IMR-90 (cell line): ENCODE results near the gene AZIN2. TPM values are rescaled to one million over a fixed set of nuclear protein-coding genes. Genes with fewer than 3 reads are reported as not detected.

ENCODE experiments used
- ATAC-seq: fragments of 200-7000 bp; cut with Tn5 transposase; 2 replicates; pipeline ENCODE4 v1.9.1; 2020; ENCODE audit warnings: low read depth, mild to moderate bottlenecking, moderate library complexity
- BruUV-seq: library from RNA; stranded (reverse); fragments of 400-500 nt; replicated peaks from 2 replicates; lab custom pipeline; 2021; lab: Mats Ljungman, UMichigan
- CTCF ChIA-PET: fragments of 300-600 bp; formaldehyde crosslinking; extraction: SDS; loops from one replicate; lab custom pipeline; 2021; ENCODE audit warnings: antibody characterized with exemption; lab: Yijun Ruan, JAX
- POLR2A ChIA-PET: fragments of 300-600 bp; sonication (Branson Sonifier 250); formaldehyde crosslinking; loops from one replicate; lab custom pipeline; 2022; ENCODE audit warnings: antibody characterized with exemption; ENCODE audit not compliant: unreplicated experiment; lab: Charles Lee
- DNase-seq: peaks from one replicate; pipeline ENCODE4 v3.0.0; 2013
- H2AFZ ChIP-seq: replicated peaks from 2 replicates; pipeline ENCODE3; 2013; ENCODE audit warnings: low read length, mild to moderate bottlenecking; ENCODE audit not compliant: poor library complexity
- H2AK5ac ChIP-seq: 2 replicates; pipeline ENCODE4 v1.6.1; 2013; ENCODE audit warnings: low read depth, low read length, inconsistent platforms
- H2AK9ac ChIP-seq: replicated peaks from 2 replicates; pipeline ENCODE3; 2013; ENCODE audit warnings: mild to moderate bottlenecking, low read depth, low read length, moderate library complexity; ENCODE audit not compliant: poor library complexity
- H2BK120ac ChIP-seq: 2 replicates; pipeline ENCODE4 v1.6.1; 2013; ENCODE audit warnings: low read depth, low read length, inconsistent platforms
- H2BK15ac ChIP-seq: 3 replicates; pipeline ENCODE4 v1.6.1; 2013; ENCODE audit warnings: low read depth, low read length, inconsistent platforms
- H2BK20ac ChIP-seq: 2 replicates; pipeline ENCODE4 v1.6.1; 2013; ENCODE audit warnings: low read depth, mild to moderate bottlenecking, inconsistent platforms, low read length, moderate library complexity
- H2BK5ac ChIP-seq: 2 replicates; pipeline ENCODE4 v1.6.1; 2013; ENCODE audit warnings: mild to moderate bottlenecking, low read depth, low read length, inconsistent platforms; ENCODE audit not compliant: poor library complexity, severe bottlenecking
- H3K14ac ChIP-seq: replicated peaks from 2 replicates; pipeline ENCODE4 v1.6.1; 2013; ENCODE audit warnings: low read depth, low read length, inconsistent platforms
- H3K18ac ChIP-seq: 2 replicates; pipeline ENCODE4 v1.6.1; 2013; ENCODE audit warnings: low read depth, low read length, control low read depth
- H3K23ac ChIP-seq: 2 replicates; pipeline ENCODE4 v1.6.1; 2013; ENCODE audit warnings: low read depth, low read length, inconsistent platforms
- H3K27ac ChIP-seq: 2 replicates; pipeline ENCODE4 v1.5.1; 2013; ENCODE audit warnings: mild to moderate bottlenecking, control low read depth, low read length; ENCODE audit not compliant: insufficient read depth
- H3K27me3 ChIP-seq: 2 replicates; pipeline ENCODE4 v1.6.1; 2013; ENCODE audit warnings: low read length; ENCODE audit not compliant: control insufficient read depth, insufficient read depth
- H3K36me3 ChIP-seq: 2 replicates; pipeline ENCODE4 v1.6.1; 2013; ENCODE audit warnings: low read length, mixed read lengths; ENCODE audit not compliant: control insufficient read depth, insufficient read depth
- H3K4ac ChIP-seq: 2 replicates; pipeline ENCODE4 v1.6.1; 2013; ENCODE audit warnings: low read depth, low read length, inconsistent platforms
- H3K4me1 ChIP-seq: 2 replicates; pipeline ENCODE4 v1.6.1; 2013; ENCODE audit warnings: low read length, mixed read lengths; ENCODE audit not compliant: control insufficient read depth, insufficient read depth
- H3K4me2 ChIP-seq: 2 replicates; pipeline ENCODE4 v1.6.1; 2013; ENCODE audit warnings: low read depth, mild to moderate bottlenecking, control low read depth, low read length, moderate library complexity
- H3K4me3 ChIP-seq: 2 replicates; pipeline ENCODE4 v1.5.1; 2013; ENCODE audit warnings: low read depth, mild to moderate bottlenecking, control low read depth, low read length, moderate library complexity; ENCODE audit not compliant: insufficient read depth
- H3K56ac ChIP-seq: 2 replicates; pipeline ENCODE4 v1.6.1; 2013; ENCODE audit warnings: low read length, inconsistent platforms; ENCODE audit not compliant: insufficient read depth; ENCODE audit errors: extremely low read depth
- H3K79me1 ChIP-seq, 2 experiments: 2 replicates each; pipeline ENCODE4 v1.6.1; 2013; ENCODE audit warnings: low read length in 2 of 2, inconsistent platforms in 1 of 2, low read depth in 1 of 2
- H3K9ac ChIP-seq: 2 replicates; pipeline ENCODE4 v1.6.1; 2013; ENCODE audit warnings: low read depth, low read length, control low read depth
- H3K9me1 ChIP-seq: 2 replicates; pipeline ENCODE4 v1.6.1; 2013; ENCODE audit warnings: low read length, inconsistent platforms; ENCODE audit not compliant: insufficient read depth
- H3K9me3 ChIP-seq: 2 replicates; pipeline ENCODE4 v1.6.1; 2013; ENCODE audit warnings: low read length; ENCODE audit not compliant: control insufficient read depth, insufficient read depth
- H4K20me1 ChIP-seq: 2 replicates; pipeline ENCODE4 v1.6.1; 2013; ENCODE audit warnings: low read length, inconsistent platforms; ENCODE audit not compliant: insufficient read depth
- H4K5ac ChIP-seq: 2 replicates; pipeline ENCODE4 v1.6.1; 2013; ENCODE audit warnings: mild to moderate bottlenecking, low read depth, low read length, control low read depth
- H4K8ac ChIP-seq, 2 experiments: 2 replicates each; pipeline ENCODE4 v1.6.1; 2013; ENCODE audit warnings: low read depth in 2 of 2, low read length in 2 of 2, control low read depth in 1 of 2, inconsistent platforms in 1 of 2
- H4K91ac ChIP-seq: 2 replicates; pipeline ENCODE4 v1.6.1; 2013; ENCODE audit warnings: low read depth, low read length, inconsistent platforms; ENCODE audit not compliant: insufficient read depth
- BHLHE40 ChIP-seq: fragments of 150-350 bp; IDR thresholded peaks from 2 replicates; pipeline ENCODE4 v1.6.1; 2016; ENCODE audit warnings: mild to moderate bottlenecking, low read depth, low read length
- RCOR1 ChIP-seq: IDR thresholded peaks from 2 replicates; pipeline ENCODE4 v1.6.1; 2012; ENCODE audit warnings: mild to moderate bottlenecking, low read length, improper control_type of control experiment; ENCODE audit not compliant: insufficient replicate concordance
- RFX5 ChIP-seq: IDR thresholded peaks from 2 replicates; pipeline ENCODE4 v1.8.0; 2012; ENCODE audit warnings: low read depth, mild to moderate bottlenecking, low read length, moderate library complexity
- SMC3 ChIP-seq: fragments of 150-350 bp; IDR thresholded peaks from 2 replicates; pipeline ENCODE4 v1.6.1; 2016; ENCODE audit warnings: low read depth, mild to moderate bottlenecking, antibody characterized with exemption, low read length, moderate library complexity
- USF2 ChIP-seq: fragments of 150-350 bp; IDR thresholded peaks from 2 replicates; pipeline ENCODE4 v1.6.1; 2017; ENCODE audit warnings: mild to moderate bottlenecking, antibody characterized with exemption, low read length, low read depth
- WGBS, 2 experiments: methylation state at CpG; one replicate each; pipeline versions ENCODE4 v1.1.5 to v1.1.7; 2013; ENCODE audit warnings: missing lambda C conversion rate in 2 of 2; ENCODE audit not compliant: insufficient read length in 1 of 2; ENCODE audit errors: extremely low coverage in 2 of 2; 5-methylcytosine and 5-hydroxymethylcytosine counted together
- dilution Hi-C: fragments of 300-500 bp; cut with HindIII; formaldehyde crosslinking; loops from one replicate; pipeline ENCODE4 v1.14.3; 2018; ENCODE audit warnings: low sequenced_read_pairs; ENCODE audit not compliant: unreplicated experiment
- in situ Hi-C: fragments of 300-500 bp; cut with MboI; formaldehyde crosslinking; loops from 3 replicates; pipeline ENCODE4 v1.14.3; 2019; ENCODE audit warnings: low sequenced_read_pairs, inconsistent platforms, mixed read lengths
- intact Hi-C: fragments of 100-400 bp; cut with micrococcal nuclease; formaldehyde crosslinking; loops from 2 replicates; pipeline ENCODE4 v1.10.0; 2022
- polyA plus RNA-seq, 3 experiments: library from polyadenylated mRNA; depleted of rRNA; stranded (reverse); fragments of >200 nt; gene quantifications; 2 replicates each; pipeline ENCODE4 v1.2.3, GENCODE V29; 2012; ENCODE audit warnings: low replicate concordance in 1 of 3
- total RNA-seq: library from RNA; depleted of rRNA; stranded (reverse); fragments of >200 nt; gene quantifications from 2 replicates; pipeline ENCODE4 v1.2.3, GENCODE V29; 2012

AZIN2 gene
- total and polyA plus RNA-seq, 2 of the 4 experiments (the other 2 are of a cell fraction) = 4.7 to 8.9 TPM

GRCh38 chr1:33148615-33149014, 67.7 kb downstream of the AZIN2 start:
- Histone ChIP-seq H3K4me3 (no peak overlapping the region), H3K9me1 (peaks cover 23% of the 10 kb centered on the region; the same call in 1 of the 2 replicates), H2BK5ac (no peak overlapping the region), H2AK9ac (no peak overlapping the region), H4K91ac (no peak overlapping the region), H4K8ac (no peak overlapping the region), H3K27ac (no peak overlapping the region), H4K20me1 (no peaks in the 10 kb centered on the region), H3K79me1 (peaks cover 0 to 18% of the 10 kb centered on the region in 2 experiments; a peak in 3 of 4 replicates), H3K14ac (no peak overlapping the region), H2AFZ (no peak overlapping the region), H3K9ac (no peak overlapping the region), H3K4me2 (no peak overlapping the region), H4K5ac (no peak overlapping the region), H3K27me3 (no peaks in the 10 kb centered on the region), H2BK15ac (no peak overlapping the region), H3K36me3 (peaks cover 27% of the 10 kb centered on the region), H2AK5ac (no peak overlapping the region), H2BK120ac (no peak overlapping the region), H2BK20ac (no peak overlapping the region), H3K56ac (no peak overlapping the region), H3K18ac (no peak overlapping the region), H3K23ac (no peak overlapping the region), H3K9me3 (no peaks in the 10 kb centered on the region), H3K4me1 (peaks cover 11% of the 10 kb centered on the region), H3K4ac (no peak overlapping the region; the same call in 1 of the 2 replicates)
- in situ Hi-C loops = no loop called here
- DNase-seq (no peak), ATAC-seq (no peak)
- ChIA-PET POLR2A (no interaction called here), CTCF (interaction anchor here (1.2 kb wide), 2 partner anchors 12 to 21 kb away, joined by 3 to 5 read pairs; no protein-coding TSS in a partner anchor)
- TF ChIP-seq USF2 = no peak
- TF ChIP-seq RCOR1 = no peak
- TF ChIP-seq SMC3 = no peak
- TF ChIP-seq BHLHE40 = no peak
- no peak for TF ChIP-seq RFX5
- no TSS peak for BruUV-seq
- WGBS, 2 experiments = 88% methylated on average over 3 of the region's 3 CpGs; no CpG with 5 or more reads in 1 of the 2 experiments
- intact Hi-C loops = no loop called here
- dilution Hi-C loops = no loop called here
